GM18517 (cell line): ENCODE data around the gene CAPS.

ENCODE experiments used
- ATAC-seq: cut with Tn5 transposase; IDR thresholded peaks from one replicate; pipeline ENCODE4 v1.9.1; 2021; ENCODE audit warnings: mild to moderate bottlenecking, moderate library complexity; ENCODE audit not compliant: unreplicated experiment

CAPS gene

GRCh38 chr19:5932609-5933262 lies 18.7 kb downstream of the CAPS start:
- no peak for ATAC-seq

- ATAC-seq: no peak
These were observed 19.5 kb downstream of the CAPS start for GRCh38 chr19:5933391-5934068.

- ATAC-seq: no peak
These were observed 20.0 kb downstream of the CAPS start for GRCh38 chr19:5934069-5934401.

- no peak for ATAC-seq
These were observed 20.9 kb downstream of the CAPS start for GRCh38 chr19:5934774-5935472.

GRCh38 chr19:5935473-5936291 lies 21.6 kb downstream of the CAPS start:
- no peak for ATAC-seq

GRCh38 chr19:5936292-5936592 lies 22.2 kb downstream of the CAPS start:
- ATAC-seq: no peak

GRCh38 chr19:5937550-5937949 lies 23.5 kb downstream of the CAPS start:
- ATAC-seq: no peak

GRCh38 chr19:5940260-5941208 lies 26.5 kb downstream of the CAPS start:
- ATAC-seq: no peak

GRCh38 chr19:5941673-5942072 lies 27.6 kb downstream of the CAPS start:
- ATAC-seq: no peak

GRCh38 chr19:5943045-5943444 lies 29.0 kb downstream of the CAPS start:
- ATAC-seq: no peak

GRCh38 chr19:5943623-5944022 lies 29.6 kb downstream of the CAPS start:
- ATAC-seq: no peak

- no peak for ATAC-seq
These were observed 33.4 kb downstream of the CAPS start for GRCh38 chr19:5947435-5947834.

- ATAC-seq: no peak
These were observed 34.9 kb downstream of the CAPS start for GRCh38 chr19:5948752-5949564.

GRCh38 chr19:5949792-5950305 lies 35.8 kb downstream of the CAPS start:
- ATAC-seq: no peak

GRCh38 chr19:5950741-5951140 lies 36.7 kb downstream of the CAPS start:
- ATAC-seq: no peak

- ATAC-seq: no peak
These were observed 37.3 kb downstream of the CAPS start for GRCh38 chr19:5951338-5951861.

GRCh38 chr19:5952193-5953029 lies 38.4 kb downstream of the CAPS start:
- no peak for ATAC-seq

GRCh38 chr19:5953030-5953589 lies 39.1 kb downstream of the CAPS start:
- ATAC-seq: no peak
